Fibroblast of skin of left biceps (primary cell): ENCODE data around the gene FHOD3.
"Not testable (repeated sequence)": the region's sequence is repeated elsewhere in the genome, so short reads cannot be mapped to it uniquely, and the experiment has no call there.

Experiments used
- DNase-seq, 2 experiments: peaks; one replicate each; pipeline ENCODE4 v3.0.0-alpha.2; 2013; ENCODE audit warnings: low read depth in 2 of 2

Gene FHOD3

DNA sequence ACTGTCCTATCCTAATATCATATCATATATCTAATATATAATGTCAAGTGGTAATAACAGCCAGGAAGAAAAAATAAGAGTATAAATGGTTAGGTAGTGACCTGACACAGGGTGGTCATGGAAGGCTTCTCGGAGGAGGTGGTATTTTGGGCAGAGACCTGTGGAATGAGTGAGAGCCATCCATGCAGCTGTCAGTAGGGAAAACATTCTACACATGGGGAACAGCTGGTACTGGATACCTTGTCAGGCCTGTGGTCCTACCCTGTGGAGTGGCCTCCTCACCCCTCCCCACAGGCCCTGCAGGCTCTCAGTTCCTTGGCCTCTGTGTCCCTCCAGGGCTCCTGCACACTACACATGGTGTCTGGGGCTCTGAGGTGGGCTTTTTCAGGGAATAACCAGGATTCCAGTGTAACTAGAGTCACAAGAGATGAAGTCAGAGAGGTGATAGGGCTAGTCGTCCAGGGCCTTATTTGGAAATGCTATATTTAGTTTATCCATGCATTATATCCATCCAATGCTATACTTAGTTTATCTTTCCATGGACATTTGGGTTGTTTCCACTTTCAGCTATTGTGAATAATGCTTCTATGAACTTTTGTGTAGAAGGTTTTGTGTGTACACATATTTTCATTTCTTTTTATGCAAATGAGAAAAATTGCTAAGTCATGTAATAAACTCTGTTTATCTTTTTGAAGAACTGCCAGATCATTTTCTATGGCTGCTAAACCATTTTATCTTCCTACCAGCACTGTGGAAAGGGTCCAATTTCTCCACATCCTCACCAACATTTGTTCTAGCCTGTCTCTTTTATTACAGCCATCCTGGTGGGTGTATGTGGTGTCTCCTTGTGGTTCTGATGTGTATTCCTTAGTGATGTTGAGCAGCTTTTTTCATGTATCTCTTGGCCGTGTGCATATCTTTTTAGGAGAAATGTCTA is 455.7 kb downstream of the FHOD3 start:
- DNase-seq = no peak

- peak; percentile 62 to 69 for DNase-seq
These were observed 458.7 kb downstream of the FHOD3 start for GRCh38 chr18:36756242-36756641.

- DNase-seq = peak; percentile 39 to 45
These were observed 459.6 kb downstream of the FHOD3 start for GRCh38 chr18:36757081-36757480.

GRCh38 chr18:36757991-36758390 is 460.5 kb downstream of the FHOD3 start:
- DNase-seq = no peak

GRCh38 chr18:36758623-36759022 is 461.1 kb downstream of the FHOD3 start:
- no peak for DNase-seq

GRCh38 chr18:36759167-36759776 is 461.8 kb downstream of the FHOD3 start:
- DNase-seq = no peak

DNA sequence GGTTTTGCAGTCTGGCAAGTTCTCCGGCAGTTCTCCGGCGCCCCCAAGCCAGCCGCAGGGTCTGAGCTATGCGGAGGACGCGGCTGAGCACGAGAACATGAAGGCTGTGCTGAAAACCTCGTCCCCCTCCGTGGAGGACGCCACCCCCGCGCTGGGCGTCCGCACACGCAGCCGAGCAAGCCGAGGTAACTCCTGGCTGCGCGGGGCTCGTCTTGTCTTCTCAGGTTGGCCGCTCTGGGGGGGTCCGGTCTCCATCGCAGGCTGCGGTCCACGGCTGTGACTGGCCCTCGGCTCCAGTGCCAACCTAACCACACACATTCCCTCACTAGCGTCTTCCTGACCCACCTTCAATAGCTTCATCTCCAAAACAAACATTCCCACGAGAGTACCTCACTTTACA is 463.1 kb downstream of the FHOD3 start:
- no peak for DNase-seq

DNA sequence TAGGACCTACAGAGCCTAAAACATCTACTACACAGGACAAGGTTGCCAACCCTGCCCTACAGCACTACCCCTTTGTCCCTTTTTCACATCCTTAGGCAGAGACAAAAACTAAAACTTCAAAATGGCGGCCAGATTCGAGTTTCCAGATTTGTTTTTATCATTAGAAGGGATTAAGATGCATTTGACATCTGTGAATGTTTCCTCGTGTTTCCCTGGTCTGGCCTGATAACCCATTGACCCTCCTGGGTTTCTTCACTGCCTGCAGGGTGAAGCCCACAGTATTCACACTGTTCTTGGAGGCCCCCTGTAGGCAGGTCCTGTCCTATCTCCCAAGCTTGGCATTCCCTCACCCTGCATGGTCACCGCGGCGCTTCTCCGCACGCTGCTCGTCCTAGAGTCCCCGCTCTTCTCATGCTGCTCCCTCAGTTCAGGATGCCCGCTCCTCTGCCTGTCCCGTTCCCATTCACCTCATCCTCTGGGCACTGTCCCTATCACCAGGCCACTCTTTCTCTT is 463.7 kb downstream of the FHOD3 start:
- no peak for DNase-seq

- DNase-seq = no peak
These were observed 464.6 kb downstream of the FHOD3 start for GRCh38 chr18:36762074-36762473.

GRCh38 chr18:36762965-36763364 is 465.5 kb downstream of the FHOD3 start:
- DNase-seq = not testable (repeated sequence)

DNA sequence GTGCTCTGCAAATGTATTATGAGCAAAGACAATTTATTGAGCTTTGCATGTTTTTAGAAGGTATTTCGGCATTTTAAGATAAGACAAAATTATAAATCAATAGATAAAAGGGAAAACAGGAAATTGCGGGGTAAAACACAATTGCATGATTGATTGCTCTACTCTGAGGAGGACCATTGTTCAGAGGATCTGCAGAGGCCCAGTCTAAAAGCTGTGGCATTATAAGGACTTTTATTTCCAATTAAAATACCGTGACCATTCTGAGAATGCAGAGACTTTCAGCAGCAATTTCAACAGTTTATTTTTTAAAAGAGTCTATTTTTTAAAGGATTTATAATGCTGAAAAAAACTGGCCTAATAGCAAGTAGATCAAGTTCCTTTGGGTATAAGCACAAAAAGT is 469.3 kb downstream of the FHOD3 start:
- DNase-seq = no peak

DNA sequence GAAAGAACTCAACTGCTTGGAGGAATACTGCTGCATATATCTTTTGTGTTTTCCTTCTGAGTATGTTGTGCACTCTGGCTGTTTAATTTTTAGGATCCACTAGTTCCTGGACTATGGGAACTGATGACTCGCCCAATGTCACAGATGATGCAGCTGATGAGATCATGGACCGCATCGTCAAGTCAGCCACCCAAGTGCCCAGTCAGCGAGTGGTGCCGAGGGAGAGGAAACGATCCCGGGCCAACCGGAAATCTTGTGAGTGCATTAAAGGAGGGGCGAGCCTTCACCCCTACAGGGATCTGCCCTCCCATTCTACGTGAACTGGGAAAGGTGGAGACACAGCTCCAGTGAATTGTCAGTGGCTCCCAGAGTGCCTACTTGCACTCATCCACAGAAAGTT is 471.7 kb downstream of the FHOD3 start:
- no peak for DNase-seq

- DNase-seq = no peak
These were observed 472.2 kb downstream of the FHOD3 start for GRCh38 chr18:36769611-36770314.

DNA sequence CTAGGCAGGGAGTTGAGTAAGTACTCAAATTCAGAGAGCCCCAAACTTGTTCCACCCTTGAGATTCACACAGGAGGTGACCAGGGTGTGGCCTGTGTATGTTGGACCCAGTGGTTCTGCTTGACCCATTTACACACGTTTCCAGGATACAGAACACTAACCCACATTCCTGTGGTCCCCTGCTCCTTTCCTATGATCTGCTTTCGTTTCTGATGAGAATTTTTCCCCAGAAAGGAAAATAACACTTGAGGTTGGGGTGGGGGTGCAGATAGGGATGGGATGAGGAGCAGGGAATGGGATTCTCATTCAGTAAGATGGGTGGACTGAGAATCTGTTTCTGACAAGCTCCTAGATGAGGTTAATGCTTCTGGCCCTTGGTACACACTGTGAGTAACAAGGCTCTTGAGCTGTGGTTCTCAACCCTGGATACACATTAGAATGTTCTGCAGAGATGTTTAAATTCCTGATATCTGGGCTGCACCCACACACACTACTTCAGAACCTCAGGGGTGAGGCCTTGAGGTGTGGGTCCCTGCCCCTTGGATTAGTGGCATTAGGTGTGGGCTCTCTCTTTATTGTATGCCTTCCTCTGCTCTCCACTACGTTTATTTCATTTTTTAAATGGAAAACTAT is 472.9 kb downstream of the FHOD3 start:
- DNase-seq = no peak

DNA sequence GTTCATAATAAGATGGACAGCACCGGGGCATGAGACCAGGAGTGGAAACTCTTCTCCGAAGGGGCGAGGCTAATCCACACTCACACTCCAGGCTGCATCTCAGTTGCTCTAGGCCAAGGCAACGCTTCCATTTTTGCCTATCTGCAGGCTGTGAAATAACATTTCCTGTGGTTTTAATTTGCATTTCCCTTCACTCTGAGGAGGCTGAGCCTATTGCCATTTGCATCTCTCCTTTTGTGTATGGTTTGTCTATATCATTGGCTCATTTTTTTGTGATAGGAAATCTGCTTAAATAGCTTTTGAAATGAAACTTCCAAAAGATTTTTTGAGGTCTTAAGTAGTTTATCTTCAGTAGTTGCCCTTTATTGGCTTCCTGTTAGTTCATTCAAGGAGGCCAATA is 473.7 kb downstream of the FHOD3 start:
- no peak for DNase-seq

GRCh38 chr18:36772241-36772723 is 474.8 kb downstream of the FHOD3 start:
- DNase-seq = peak in 1 of 2 experiments; percentile 19

- no peak for DNase-seq
These were observed 477.9 kb downstream of the FHOD3 start for GRCh38 chr18:36775396-36775795.

DNA sequence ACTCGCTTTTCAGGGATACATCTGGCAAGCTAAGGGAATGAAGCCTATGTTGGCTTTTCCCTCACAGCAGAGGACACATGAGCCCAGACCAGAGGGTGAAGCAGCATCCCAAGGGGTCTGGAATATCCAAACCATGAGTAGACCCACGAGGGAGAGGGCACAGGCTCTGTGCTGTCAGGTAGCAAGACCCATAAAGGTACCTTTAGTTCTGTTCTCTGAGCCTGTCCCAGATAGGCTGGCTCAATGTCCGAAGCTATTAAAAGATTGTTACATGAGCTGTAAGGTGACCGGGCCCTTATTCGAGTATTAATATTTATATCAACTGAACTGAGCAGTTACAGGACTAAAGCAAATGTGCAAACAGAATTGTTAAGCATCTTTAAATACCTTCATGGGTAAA is 479.1 kb downstream of the FHOD3 start:
- DNase-seq = no peak

GRCh38 chr18:36777566-36777965 is 480.1 kb downstream of the FHOD3 start:
- DNase-seq = no peak

DNA sequence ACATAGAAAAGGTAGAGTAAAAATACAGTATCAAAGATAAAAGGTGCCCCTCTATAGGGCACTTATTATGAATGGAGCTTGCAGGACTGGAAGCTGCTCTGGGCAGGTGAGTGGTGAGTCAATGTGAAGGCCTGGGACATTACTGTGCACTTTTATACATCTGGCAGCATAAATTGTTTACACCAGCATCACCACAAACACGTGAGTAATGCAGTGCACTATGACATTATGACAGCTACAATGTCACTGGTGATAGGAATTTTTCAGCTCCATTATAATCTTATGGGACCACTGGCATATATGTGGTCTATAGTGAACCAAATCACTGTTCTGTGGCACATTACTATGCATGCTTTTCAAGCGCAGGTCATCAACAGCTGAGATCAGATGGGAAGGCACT is 483.2 kb downstream of the FHOD3 start:
- DNase-seq = no peak

DNA sequence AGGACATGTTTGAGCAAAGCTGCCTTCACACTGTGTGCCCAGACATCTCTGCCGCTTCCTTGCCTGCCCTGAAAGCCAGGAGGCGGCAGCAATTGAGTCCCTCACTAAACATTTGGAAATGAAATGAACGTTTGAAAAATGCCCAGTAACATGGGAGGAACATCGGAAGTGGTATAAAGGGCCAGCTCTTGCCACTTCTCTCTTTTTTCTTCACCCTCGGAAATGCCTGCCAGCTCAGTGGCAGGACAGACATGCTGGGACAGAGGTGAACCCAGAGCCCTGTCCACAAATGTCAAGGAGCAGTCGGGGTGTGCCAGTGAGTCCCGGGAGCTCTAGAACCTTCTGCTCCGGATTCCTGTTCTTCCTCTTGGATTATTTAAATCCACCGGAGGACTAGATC is 485.2 kb downstream of the FHOD3 start:
- DNase-seq = no peak

DNA sequence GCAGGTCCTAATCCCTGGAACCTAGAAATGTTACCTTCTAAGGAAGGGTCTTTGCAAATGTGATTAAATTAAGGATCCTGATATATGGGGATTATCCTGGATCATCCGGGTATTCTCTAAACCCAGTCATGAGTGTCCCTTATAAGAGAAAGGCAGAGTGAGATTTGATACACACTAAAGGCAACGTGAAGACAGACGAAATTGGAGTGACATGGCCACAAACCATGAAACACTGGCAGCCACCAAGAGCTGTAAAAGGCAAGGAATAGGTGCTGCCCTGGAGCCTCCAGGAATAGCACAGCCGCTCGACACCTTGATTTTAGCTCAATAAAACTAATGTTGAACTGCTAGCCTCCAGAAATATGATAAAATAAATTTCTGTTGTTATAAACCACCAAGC is 486.3 kb downstream of the FHOD3 start:
- DNase-seq = no peak
